ENCODE measurements around the gene IGFBP7.

DNA sequence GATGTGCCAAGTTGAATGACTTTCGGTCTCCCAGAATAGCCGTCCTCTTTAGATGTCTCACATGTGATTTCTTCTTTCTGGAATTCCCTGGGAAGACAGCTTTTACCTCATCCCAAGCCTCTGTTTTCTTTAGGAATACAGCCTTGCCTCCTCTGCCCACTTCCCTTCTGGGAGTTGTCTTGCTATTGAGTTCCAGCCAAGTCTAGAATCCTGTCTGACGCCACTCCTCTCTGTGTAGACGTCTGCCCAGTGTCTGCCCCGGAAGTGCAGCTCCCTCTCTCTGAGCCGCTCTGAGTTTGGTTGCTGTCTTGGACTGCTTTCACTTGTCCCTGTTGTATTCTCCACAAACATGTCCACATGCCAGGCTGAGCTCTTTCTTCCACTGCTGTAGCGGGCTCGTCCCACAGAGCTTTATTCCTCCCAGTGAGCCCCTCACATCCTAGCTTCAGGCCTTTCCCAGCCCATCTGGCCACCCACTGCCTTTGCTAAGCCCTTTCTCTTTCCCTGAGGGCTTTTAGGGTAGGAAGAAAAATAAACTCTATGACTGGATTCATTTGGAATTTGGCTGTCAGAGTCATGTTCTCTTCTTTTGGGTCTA is 9.0 kb upstream of the IGFBP7 start:
- TF ChIP-seq, protein P1, sequence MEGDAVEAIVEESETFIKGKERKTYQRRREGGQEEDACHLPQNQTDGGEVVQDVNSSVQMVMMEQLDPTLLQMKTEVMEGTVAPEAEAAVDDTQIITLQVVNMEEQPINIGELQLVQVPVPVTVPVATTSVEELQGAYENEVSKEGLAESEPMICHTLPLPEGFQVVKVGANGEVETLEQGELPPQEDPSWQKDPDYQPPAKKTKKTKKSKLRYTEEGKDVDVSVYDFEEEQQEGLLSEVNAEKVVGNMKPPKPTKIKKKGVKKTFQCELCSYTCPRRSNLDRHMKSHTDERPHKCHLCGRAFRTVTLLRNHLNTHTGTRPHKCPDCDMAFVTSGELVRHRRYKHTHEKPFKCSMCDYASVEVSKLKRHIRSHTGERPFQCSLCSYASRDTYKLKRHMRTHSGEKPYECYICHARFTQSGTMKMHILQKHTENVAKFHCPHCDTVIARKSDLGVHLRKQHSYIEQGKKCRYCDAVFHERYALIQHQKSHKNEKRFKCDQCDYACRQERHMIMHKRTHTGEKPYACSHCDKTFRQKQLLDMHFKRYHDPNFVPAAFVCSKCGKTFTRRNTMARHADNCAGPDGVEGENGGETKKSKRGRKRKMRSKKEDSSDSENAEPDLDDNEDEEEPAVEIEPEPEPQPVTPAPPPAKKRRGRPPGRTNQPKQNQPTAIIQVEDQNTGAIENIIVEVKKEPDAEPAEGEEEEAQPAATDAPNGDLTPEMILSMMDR (conservative IDR thresholded peaks at IDR 0.05 in 1 of 2, IDR thresholded peaks at IDR 0.05 in 1 of 2; ENCODE audit: low read depth in 1 of 2, low read length in 2 of 2), result no peak
- TF ChIP-seq EZH2 (IDR thresholded peaks at IDR 0.05; ENCODE audit: low read length, missing control alignments), result no peak
